ENCODE results near the gene COA6. TPM values are rescaled to one million over a fixed set of nuclear protein-coding genes. Genes with fewer than 3 reads are reported as not detected.
"Not testable (repeated sequence)": the region's sequence is repeated elsewhere in the genome, so short reads cannot be mapped to it uniquely, and the experiment has no call there.

Gene COA6
- total RNA-seq, 2 donors from 2014 or later = 33.9 to 64.5 TPM

- no peaks in the 10 kb centered on the region for H3K4me1 ChIP-seq
- H3K4me3 ChIP-seq = no peak overlapping the region
- no peaks in the 10 kb centered on the region for H3K9me3 ChIP-seq
- H3K27ac ChIP-seq = no peak overlapping the region
- DNase-seq = no peak
- no peaks in the 10 kb centered on the region for H3K36me3 ChIP-seq
- no peak overlapping the region for H3K9ac ChIP-seq (ENCODE audit: low read depth in 2 of 2, low read length in 2 of 2)
- intact Hi-C loops (cut with DNase I) = no loop called here
- no peak for TF ChIP-seq CTCF (IDR thresholded peaks at IDR 0.05)
- H3K27me3 ChIP-seq = no peaks in the 10 kb centered on the region
Observed at GRCh38 chr1:234397732-234398131, 24.5 kb downstream of the COA6 start.

GRCh38 chr1:234398849-234399381 lies 25.7 kb downstream of the COA6 start:
- no peak for TF ChIP-seq CTCF (IDR thresholded peaks at IDR 0.05)
- Histone ChIP-seq H3K9me3 (no peaks in the 10 kb centered on the region), H3K27me3 (no peaks in the 10 kb centered on the region), H3K9ac (ENCODE audit: low read depth in 2 of 2, low read length in 2 of 2) (no peak overlapping the region), H3K36me3 (no peaks in the 10 kb centered on the region), H3K27ac (no peak overlapping the region), H3K4me3 (no peak overlapping the region), H3K4me1 (no peaks in the 10 kb centered on the region)
- no peak for DNase-seq
- intact Hi-C loops (cut with DNase I) = no loop called here

GRCh38 chr1:234399515-234399914 lies 26.3 kb downstream of the COA6 start:
- H3K4me1 ChIP-seq; H3K9ac ChIP-seq (ENCODE audit: low read depth in 2 of 2, low read length in 2 of 2); H3K27ac ChIP-seq; H3K9me3 ChIP-seq; H3K27me3 ChIP-seq; DNase-seq; H3K4me3 ChIP-seq; intact Hi-C loops (cut with DNase I); H3K36me3 ChIP-seq: not testable (repeated sequence)

DNA sequence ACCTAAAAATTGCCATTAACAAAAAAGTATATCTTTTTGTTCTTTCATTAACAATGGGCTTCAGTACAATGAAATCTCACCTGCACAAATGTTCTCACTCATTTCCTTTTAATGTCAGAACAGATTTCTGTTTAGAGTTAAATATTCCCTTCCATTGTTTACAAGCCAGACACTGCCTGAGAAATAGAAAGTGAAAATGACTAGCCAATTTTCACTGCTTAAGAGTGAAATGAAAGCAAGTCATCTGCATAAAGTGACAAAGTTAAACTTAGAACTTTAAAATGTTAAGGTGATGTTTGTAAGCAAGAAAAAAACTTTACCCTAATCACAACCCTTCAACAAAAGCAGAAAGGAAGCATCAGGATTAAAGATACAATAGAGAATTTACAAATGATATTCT lies 27.5 kb downstream of the COA6 start:
- intact Hi-C loops (cut with DNase I) = no loop called here
- TF ChIP-seq CTCF (IDR thresholded peaks at IDR 0.05) = no peak
- no peak for DNase-seq
- H3K4me3 ChIP-seq = no peak overlapping the region
- H3K9ac ChIP-seq (ENCODE audit: low read depth in 2 of 2, low read length in 2 of 2) = no peak overlapping the region
- H3K27me3 ChIP-seq = no peaks in the 10 kb centered on the region
- H3K36me3 ChIP-seq = no peaks in the 10 kb centered on the region
- no peak overlapping the region for H3K27ac ChIP-seq
- H3K4me1 ChIP-seq = no peaks in the 10 kb centered on the region
- no peaks in the 10 kb centered on the region for H3K9me3 ChIP-seq

- Histone ChIP-seq H3K27me3 (no peaks in the 10 kb centered on the region), H3K27ac (no peak overlapping the region), H3K9me3 (no peaks in the 10 kb centered on the region), H3K36me3 (no peaks in the 10 kb centered on the region), H3K4me1 (no peaks in the 10 kb centered on the region), H3K9ac (ENCODE audit: low read depth in 2 of 2, low read length in 2 of 2) (no peak overlapping the region), H3K4me3 (no peak overlapping the region)
- intact Hi-C loops (cut with DNase I) = no loop called here
- no peak for TF ChIP-seq CTCF (IDR thresholded peaks at IDR 0.05)
- no peak for DNase-seq
Observed at GRCh38 chr1:234401658-234402057, 28.4 kb downstream of the COA6 start.

- H3K9me3 ChIP-seq = no peaks in the 10 kb centered on the region
- H3K27me3 ChIP-seq = no peaks in the 10 kb centered on the region
- intact Hi-C loops (cut with DNase I) = no loop called here
- no peak overlapping the region for H3K9ac ChIP-seq (ENCODE audit: low read depth in 2 of 2, low read length in 2 of 2)
- DNase-seq = no peak
- no peaks in the 10 kb centered on the region for H3K4me1 ChIP-seq
- H3K4me3 ChIP-seq = no peak overlapping the region
- H3K36me3 ChIP-seq = no peaks in the 10 kb centered on the region
- no peak for TF ChIP-seq CTCF (IDR thresholded peaks at IDR 0.05)
- H3K27ac ChIP-seq = no peak overlapping the region
Observed at GRCh38 chr1:234402939-234403338, 29.7 kb downstream of the COA6 start.
